CD14-positive monocyte (primary cell): ENCODE measurements around the gene RAB11FIP4. TPM values are rescaled to one million over a fixed set of nuclear protein-coding genes. Genes with fewer than 3 reads are reported as not detected.

Experiments
- DNase-seq, 3 donors: peaks; one replicate each; pipeline ENCODE4 v3.0.0-alpha.2; 2011 to 2022
- H2AFZ ChIP-seq: 2 replicates; pipeline ENCODE4 v1.6.0; 2012; ENCODE audit warnings: mild to moderate bottlenecking, low read depth, low read length, inconsistent platforms; ENCODE audit not compliant: insufficient read depth, poor library complexity, severe bottlenecking
- H3K27ac ChIP-seq, 2 donors: 1 replicate in 1 of 2; 2 replicates in 1 of 2; pipeline ENCODE4 v1.5.1; 2012 to 2013; ENCODE audit warnings: low read length in 2 of 2, control low read depth in 1 of 2, inconsistent platforms in 1 of 2, low read depth in 1 of 2, mild to moderate bottlenecking in 1 of 2
- H3K27me3 ChIP-seq, 2 donors: one replicate each; pipeline versions ENCODE4 v1.6.0 to v1.6.1; 2011 to 2013; ENCODE audit warnings: low read length in 2 of 2; ENCODE audit not compliant: control insufficient read depth in 2 of 2, insufficient read depth in 2 of 2
- H3K36me3 ChIP-seq, 2 donors: replicated peaks in 1 of 2; 1 replicate in 1 of 2; 2 replicates in 1 of 2; pipeline versions ENCODE4 v1.5.1 to v1.6.1; 2012 to 2013; ENCODE audit warnings: low read length in 2 of 2, control low read depth in 1 of 2, inconsistent platforms in 1 of 2, mild to moderate bottlenecking in 1 of 2; ENCODE audit not compliant: insufficient read depth in 2 of 2, control insufficient read depth in 1 of 2
- H3K4me1 ChIP-seq, 2 donors: 1 replicate in 1 of 2; 2 replicates in 1 of 2; pipeline versions ENCODE4 v1.5.1 to v1.6.1; 2012 to 2013; ENCODE audit warnings: low read length in 2 of 2, control low read depth in 1 of 2, inconsistent platforms in 1 of 2, mild to moderate bottlenecking in 1 of 2, moderate library complexity in 1 of 2; ENCODE audit not compliant: insufficient read depth in 2 of 2, control insufficient read depth in 1 of 2
- H3K4me2 ChIP-seq: replicated peaks from 2 replicates; pipeline ENCODE3; 2012; ENCODE audit warnings: low read length, moderate library complexity, mild to moderate bottlenecking; ENCODE audit not compliant: poor library complexity, severe bottlenecking; ENCODE audit errors: extremely low read depth
- H3K4me3 ChIP-seq, 3 experiments: fragments of 200-600 bp in 1 of 3; sonication (generic) in 1 of 3; replicated peaks in 1 of 3; 1 replicate in 2 of 3; 2 replicates in 1 of 3; pipeline ENCODE4 v1.5.1; 2011 to 2013; ENCODE audit warnings: low read length in 3 of 3, mild to moderate bottlenecking in 3 of 3, control low read depth in 2 of 3, low read depth in 2 of 3, inconsistent platforms in 1 of 3, moderate library complexity in 1 of 3
- H3K79me2 ChIP-seq: 2 replicates; pipeline ENCODE4 v1.6.0; 2012; ENCODE audit warnings: mild to moderate bottlenecking, control low read depth, inconsistent platforms, low read length, moderate library complexity; ENCODE audit not compliant: insufficient read depth
- H3K9ac ChIP-seq: 2 replicates; pipeline ENCODE4 v1.6.0; 2017; ENCODE audit warnings: low read length, mild to moderate bottlenecking; ENCODE audit not compliant: insufficient read depth, poor library complexity, severe bottlenecking
- H3K9me3 ChIP-seq, 2 donors: replicated peaks in 1 of 2; 1 replicate in 1 of 2; 2 replicates in 1 of 2; pipeline versions ENCODE4 v1.5.1 to v1.6.1; 2012 to 2013; ENCODE audit warnings: low read length in 2 of 2, control low read depth in 1 of 2; ENCODE audit not compliant: control insufficient read depth in 1 of 2, insufficient read depth in 1 of 2
- H4K20me1 ChIP-seq: 2 replicates; pipeline ENCODE4 v1.6.0; 2012; ENCODE audit warnings: mild to moderate bottlenecking, low read length, control low read depth, moderate library complexity; ENCODE audit not compliant: insufficient read depth
- H3K27ac Mint-ChIP-seq, 7 donors: one replicate each; pipeline ENCODE4 v1.8.0; 2020; ENCODE audit warnings: mild to moderate bottlenecking in 7 of 7, mixed read lengths in 7 of 7, moderate library complexity in 6 of 7, inconsistent platforms in 2 of 7
- H3K27me3 Mint-ChIP-seq, 3 donors: one replicate each; pipeline ENCODE4 v1.8.0; 2021 to 2022; ENCODE audit warnings: low read depth in 3 of 3, mild to moderate bottlenecking in 3 of 3, mixed read lengths in 3 of 3, moderate library complexity in 3 of 3, inconsistent platforms in 1 of 3
- H3K36me3 Mint-ChIP-seq, 2 donors: one replicate each; pipeline ENCODE4 v1.8.0; 2020; ENCODE audit warnings: mixed read lengths in 2 of 2, inconsistent platforms in 1 of 2, mild to moderate bottlenecking in 1 of 2
- H3K4me1 Mint-ChIP-seq: one replicate; pipeline ENCODE4 v1.8.0; 2020; ENCODE audit warnings: mild to moderate bottlenecking, mixed read lengths
- H3K4me3 Mint-ChIP-seq, 2 donors: one replicate each; pipeline ENCODE4 v1.8.0; 2020; ENCODE audit warnings: mild to moderate bottlenecking in 2 of 2, mixed read lengths in 2 of 2, moderate library complexity in 1 of 2
- H3K9me3 Mint-ChIP-seq, 7 donors: one replicate each; pipeline ENCODE4 v1.8.0; 2020 to 2022; ENCODE audit warnings: mixed read lengths in 7 of 7, mild to moderate bottlenecking in 6 of 7, moderate library complexity in 6 of 7, inconsistent platforms in 2 of 7
- CTCF ChIP-seq: fragments of 200-600 bp; IDR thresholded peaks from one replicate; pipeline ENCODE4 v1.8.0; 2022; ENCODE audit warnings: antibody characterized with exemption, mild to moderate bottlenecking
- WGBS: methylation state at CpG from one replicate; pipeline ENCODE4 v1.1.5; 2013; ENCODE audit warnings: missing lambda C conversion rate; ENCODE audit not compliant: insufficient coverage; 5-methylcytosine and 5-hydroxymethylcytosine counted together
- intact Hi-C, 2 donors: fragments of 100-400 bp; cut with micrococcal nuclease; formaldehyde crosslinking; loops; one replicate each; pipeline versions ENCODE4 v1.15.0 to v1.15.1; 2023
- polyA plus RNA-seq, 3 donors: library from polyadenylated mRNA; depleted of rRNA in 1 of 3; unstranded in 2 of 3; stranded (reverse) in 1 of 3; fragments of 300-500 nt in 2 of 3; fragments of >200 nt in 1 of 3; fragmentation: Illumina TruSeq in 2 of 3; gene quantifications; 1 replicate in 2 of 3; 2 replicates in 1 of 3; pipeline ENCODE4 v1.2.3, GENCODE V29; 2012 to 2021

Gene RAB11FIP4
- polyA plus RNA-seq, 3 donors = 10.4 to 21.9 (median 16.2) TPM

- H3K9me3 ChIP-seq = no peaks in the 10 kb centered on the region
- H2AFZ ChIP-seq = no peak overlapping the region
- H3K4me3 ChIP-seq = no peak overlapping the region
- no peaks in the 10 kb centered on the region for H3K36me3 ChIP-seq
- no peaks in the 10 kb centered on the region for H3K9me3 Mint-ChIP-seq
- no peak overlapping the region for H3K27ac ChIP-seq
- intact Hi-C loops = no loop called here
- H3K4me1 ChIP-seq = peaks cover 45 to 53% of the 10 kb centered on the region in 2 donors
- H4K20me1 ChIP-seq = no peaks in the 10 kb centered on the region
- H3K27me3 ChIP-seq = no peaks in the 10 kb centered on the region
- peaks cover 48% of the 10 kb centered on the region for H3K4me1 Mint-ChIP-seq
- no CpG with 5 or more reads among the region's 2 CpGs for WGBS
- no peak overlapping the region for H3K27ac Mint-ChIP-seq
- H3K27me3 Mint-ChIP-seq = peaks cover 0 to 2% (median under 1%) of the 10 kb centered on the region in 3 donors
- H3K9ac ChIP-seq = no peak overlapping the region
- no peak overlapping the region for H3K4me2 ChIP-seq
- TF ChIP-seq CTCF = no peak
- no peak for DNase-seq
- H3K79me2 ChIP-seq = no peaks in the 10 kb centered on the region
- H3K4me3 Mint-ChIP-seq = no peak overlapping the region
- H3K36me3 Mint-ChIP-seq = peaks cover 0 to 2% of the 10 kb centered on the region in 2 donors
Measured at GRCh38 chr17:31453896-31454295, 62.4 kb downstream of the RAB11FIP4 start.

- Mint-ChIP-seq H3K9me3 (no peaks in the 10 kb centered on the region), H3K36me3 (peaks cover 0 to 2% of the 10 kb centered on the region in 2 donors), H3K27me3 (peaks cover 4 to 6% (median 5%) of the 10 kb centered on the region in 3 donors), H3K4me3 (no peak overlapping the region), H3K4me1 (peaks cover 21% of the 10 kb centered on the region), H3K27ac (no peak overlapping the region)
- intact Hi-C loops = no loop called here
- no peaks in the 10 kb centered on the region for H4K20me1 ChIP-seq
- H3K4me1 ChIP-seq = peaks cover 27 to 31% of the 10 kb centered on the region in 2 donors
- H3K36me3 ChIP-seq = no peaks in the 10 kb centered on the region
- H3K4me3 ChIP-seq = no peak overlapping the region
- no peak overlapping the region for H3K9ac ChIP-seq
- no peak for DNase-seq
- no peaks in the 10 kb centered on the region for H3K27me3 ChIP-seq
- TF ChIP-seq CTCF = no peak
- no peak overlapping the region for H2AFZ ChIP-seq
- H3K4me2 ChIP-seq = no peak overlapping the region
- no peaks in the 10 kb centered on the region for H3K9me3 ChIP-seq
- no peaks in the 10 kb centered on the region for H3K79me2 ChIP-seq
- WGBS = 86% methylated on average over 4 of the region's 5 CpGs
- H3K27ac ChIP-seq = no peak overlapping the region
Measured at GRCh38 chr17:31456814-31457213, 65.3 kb downstream of the RAB11FIP4 start.
